KG1 (cell line): Measurements from ENCODE around the gene RAI14.
"Not testable (repeated sequence)": the region's sequence is repeated elsewhere in the genome, so short reads cannot be mapped to it uniquely, and the experiment has no call there.

ENCODE experiments used
- DNase-seq: peaks from one replicate; lab custom pipeline; 2025; lab: John Stamatoyannopoulos, UW

RAI14 gene

DNA sequence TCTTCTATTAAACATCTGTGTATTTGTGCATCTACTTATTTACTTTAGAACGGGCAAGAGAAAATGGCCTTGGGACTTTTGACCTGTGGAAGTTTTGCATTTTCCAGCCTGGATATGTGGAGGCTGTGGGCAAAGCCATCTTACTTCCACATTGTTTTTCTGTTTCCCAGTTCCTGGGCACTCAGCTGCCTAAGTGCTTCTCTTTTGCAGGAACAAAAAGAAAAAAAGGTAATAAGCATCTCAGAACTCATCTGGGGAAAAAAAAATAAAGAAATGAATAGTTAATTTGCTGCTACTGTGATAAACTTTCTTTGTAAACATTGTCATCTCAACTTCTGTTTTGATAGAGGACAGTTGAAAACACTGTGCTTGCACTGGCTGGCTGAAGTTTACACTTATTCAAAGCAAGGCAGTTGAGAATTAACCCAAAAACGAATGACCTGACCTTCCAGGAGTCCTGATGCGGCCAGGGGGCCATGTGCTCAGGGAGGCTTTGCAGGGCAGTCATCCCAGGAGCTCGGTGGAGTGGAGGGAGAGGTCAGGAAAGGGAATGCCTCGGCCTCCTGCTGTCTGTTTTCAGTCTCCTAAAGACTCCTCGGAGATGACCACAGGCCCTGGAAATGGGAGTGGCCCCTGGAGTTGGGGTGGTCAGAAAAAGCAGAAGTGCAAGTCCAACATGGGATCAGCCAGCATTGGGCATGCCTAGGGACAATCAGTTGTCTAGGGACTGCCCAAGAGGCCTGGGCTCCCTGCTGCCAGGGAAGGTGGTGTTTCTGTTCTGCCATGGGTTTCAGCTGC is 75.5 kb downstream of the RAI14 start:
- DNase-seq: no peak

DNA sequence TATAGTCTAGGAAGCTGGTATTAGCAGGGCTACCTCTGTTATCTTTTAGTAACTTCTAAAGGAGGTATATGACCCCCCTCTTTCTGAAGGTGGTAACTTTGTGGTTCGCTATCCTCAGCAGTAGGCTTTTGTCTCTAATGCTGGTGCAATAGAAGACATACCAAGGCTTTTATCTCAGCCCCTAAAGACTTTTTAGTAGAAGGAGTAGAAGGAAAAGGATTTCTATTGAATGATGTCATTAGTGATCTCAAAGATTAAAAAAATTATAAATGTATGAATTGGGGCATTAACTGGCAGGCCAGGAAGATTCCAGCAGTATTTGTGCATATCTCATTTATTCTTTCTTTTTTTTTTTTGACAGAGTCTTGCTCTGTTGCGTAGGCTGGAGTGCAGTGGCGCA is 78.2 kb downstream of the RAI14 start:
- DNase-seq: no peak

DNA sequence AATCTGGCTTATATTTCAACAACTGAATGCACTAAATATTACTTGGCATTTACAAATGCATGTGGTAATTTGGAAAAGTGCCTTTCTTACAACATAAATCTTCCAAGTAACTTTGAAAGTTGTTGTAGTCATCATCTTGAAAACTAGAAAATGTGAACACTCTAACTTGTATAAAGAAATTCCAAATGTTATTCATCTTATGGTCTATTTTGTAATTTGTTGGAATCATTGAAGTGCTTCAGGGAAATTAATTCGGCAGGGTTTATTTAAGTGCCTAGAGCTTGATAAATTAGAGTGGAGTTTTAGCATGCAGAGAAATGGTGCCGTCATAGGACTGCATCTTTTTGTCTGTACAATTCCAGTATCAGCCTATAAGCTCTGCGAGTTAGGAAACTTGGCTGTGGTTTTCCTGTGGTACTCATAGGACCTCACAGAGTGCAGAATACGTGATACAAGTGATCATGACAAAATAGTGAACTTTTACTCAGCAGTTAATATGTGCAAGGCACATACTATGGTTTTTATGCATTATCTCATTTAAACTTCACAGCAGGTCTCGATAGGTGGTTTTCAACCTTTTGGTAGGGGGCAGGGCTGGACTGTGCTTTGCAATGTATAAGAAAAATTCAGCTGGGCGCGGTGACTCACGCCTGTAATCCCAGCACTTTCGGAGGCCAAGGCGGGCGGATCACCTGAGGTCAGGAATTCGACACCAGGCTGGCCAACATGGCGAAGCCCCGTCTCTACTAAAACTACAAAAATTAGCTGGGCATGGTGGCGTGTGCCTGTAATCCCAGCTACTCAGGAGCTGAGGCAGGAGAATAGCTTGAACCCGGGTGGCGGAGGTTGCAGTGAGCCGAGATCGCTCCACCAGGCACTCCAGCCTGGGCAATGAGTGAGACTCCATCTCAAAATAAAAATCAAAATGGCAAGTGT is 79.6 kb downstream of the RAI14 start:
- peak; percentile 3 for DNase-seq

DNA sequence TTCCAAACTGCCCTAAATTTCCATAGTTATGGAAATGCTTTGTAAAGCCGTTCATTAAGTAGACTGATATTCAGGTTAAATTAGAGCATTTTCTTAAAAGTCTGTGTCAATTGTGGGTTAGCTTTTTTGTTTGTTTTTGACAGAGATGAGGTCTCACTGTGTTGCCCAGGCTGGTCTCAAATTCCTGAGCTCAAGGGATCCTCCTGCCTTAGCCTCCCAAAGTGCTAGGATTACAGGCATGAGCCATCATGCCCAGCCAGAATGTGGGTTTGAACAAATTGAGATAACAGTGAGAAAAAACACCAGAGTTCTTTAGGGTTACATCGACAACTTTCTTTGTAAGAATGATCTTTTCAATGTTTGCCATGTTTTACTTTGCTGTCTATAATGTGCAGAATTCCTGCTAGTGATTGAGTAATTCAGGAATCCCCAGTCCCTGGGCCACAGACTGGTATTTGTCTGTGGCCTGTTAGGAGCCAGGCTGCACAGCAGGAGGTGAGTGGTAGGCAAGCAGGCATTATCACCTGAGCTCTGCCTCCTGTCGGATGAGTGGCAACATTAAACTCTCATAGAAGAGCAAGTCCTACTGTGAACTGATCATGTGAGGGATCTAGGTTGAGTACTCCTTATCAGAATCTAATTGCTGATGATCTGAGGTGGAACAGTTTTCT is 80.5 kb downstream of the RAI14 start:
- DNase-seq: no peak

DNA sequence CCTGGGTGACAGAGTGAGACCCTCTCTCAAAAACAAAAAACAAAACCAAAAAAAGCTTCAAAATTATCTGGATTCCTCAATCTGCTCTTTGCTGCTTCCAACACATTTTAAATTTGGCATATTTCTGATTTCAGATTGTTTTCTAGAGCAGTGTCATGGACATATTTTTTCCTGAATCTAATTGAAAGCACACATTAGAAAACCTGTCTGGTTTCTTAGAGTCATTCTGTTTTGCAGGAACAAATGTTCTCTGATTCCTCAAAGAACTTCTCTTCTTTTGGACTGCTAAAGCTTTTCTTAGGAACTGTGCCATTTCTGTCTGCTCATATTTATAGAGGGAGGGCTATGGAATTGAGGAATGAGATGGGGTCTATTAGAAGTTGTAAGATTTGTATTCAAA is 81.6 kb downstream of the RAI14 start:
- DNase-seq: no peak

DNA sequence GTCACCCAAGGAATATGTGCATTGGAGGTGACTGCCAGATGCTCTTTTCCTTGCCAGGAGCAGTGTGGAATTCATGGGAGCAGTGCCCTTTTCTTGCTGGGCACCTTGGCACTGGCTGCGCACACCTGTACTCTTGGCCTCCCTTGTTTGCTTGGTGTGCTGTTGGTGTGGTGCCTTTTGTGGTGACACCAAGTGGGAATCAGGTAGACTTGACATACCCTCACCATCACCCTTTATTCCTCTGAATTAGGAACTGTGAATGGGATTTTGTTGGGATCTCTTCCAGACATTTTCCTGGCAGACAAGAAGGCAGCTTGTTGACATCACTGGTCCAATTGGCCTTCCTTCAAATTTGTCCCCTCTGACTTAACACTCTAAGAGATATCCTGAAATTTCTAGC is 82.3 kb downstream of the RAI14 start:
- no peak for DNase-seq

DNA sequence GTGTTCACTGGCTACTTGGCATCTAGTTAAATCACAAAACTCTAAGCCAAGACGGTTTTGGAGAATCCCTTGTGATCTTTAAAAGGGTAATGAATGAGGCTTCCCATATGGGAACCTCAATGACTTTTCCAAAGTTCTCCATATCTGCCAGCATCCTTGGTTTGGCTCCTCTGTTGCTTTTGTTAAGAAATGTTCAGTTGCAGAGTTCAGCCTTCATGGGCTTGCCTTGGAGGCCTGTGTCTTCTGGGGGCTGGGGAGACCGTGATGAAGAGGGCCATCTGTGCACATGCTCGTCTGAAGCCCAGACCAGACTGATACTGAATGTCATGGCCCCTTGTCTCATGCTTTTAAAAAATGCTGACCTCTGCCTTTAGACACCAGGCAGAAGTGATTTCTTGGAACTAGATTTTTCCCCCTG is 84.3 kb downstream of the RAI14 start:
- DNase-seq: no peak

DNA sequence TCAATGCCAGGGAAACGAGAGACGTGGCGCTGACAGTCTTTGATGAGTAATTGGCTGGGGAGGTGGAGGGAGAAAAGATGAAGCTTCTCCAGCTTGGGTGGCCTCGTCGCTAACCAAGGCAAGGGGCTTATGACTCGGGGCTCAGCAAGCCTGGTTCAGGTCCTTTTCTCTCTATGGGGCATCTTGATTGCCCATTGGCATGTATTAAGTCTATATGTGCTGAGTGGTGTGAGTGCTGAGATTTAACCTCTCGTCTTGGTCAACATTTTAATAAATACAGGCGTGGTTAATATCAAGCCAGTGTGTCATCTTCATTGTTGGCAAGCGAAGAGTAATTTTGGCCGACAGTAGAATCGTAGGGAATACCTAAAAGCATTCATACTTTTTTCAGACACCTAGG is 85.9 kb downstream of the RAI14 start:
- DNase-seq: no peak

DNA sequence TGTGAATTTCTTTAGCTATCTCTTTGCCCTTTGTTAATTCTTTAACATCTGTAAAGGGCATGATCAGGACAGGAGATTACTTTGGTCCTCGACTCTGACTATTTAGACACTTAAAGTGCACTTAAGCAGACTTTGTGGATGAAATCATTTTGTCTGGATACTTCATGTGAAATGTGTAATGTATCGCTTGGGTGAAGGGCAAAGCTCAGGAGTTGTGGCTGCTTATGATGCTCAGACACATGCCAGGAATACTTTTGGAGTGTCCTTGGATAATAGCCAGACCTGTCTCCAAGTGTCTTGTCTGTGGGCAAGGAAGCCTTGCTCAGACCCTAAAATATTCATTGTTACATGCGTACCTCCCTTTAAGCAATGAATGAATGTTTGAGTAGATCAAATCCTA is 87.8 kb downstream of the RAI14 start:
- DNase-seq: no peak

DNA sequence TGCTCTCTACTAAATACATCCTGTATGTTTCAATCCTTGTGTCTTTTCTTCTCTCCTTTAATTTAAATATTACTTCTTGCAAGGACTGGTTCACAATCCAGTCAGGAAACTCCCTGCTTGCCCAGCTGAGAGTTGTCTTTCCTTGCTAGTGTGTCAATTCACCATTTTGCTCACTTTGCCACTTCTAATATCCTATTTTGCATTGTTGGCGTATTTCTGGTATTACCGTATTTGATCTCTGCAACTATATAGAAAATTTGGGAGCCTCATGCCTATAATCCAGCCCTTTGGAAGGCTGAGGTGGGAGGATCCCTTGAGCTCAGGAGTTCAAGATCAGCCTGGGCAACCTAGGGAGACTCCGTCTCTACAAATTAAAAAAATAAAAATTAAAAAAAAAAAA is 92.3 kb downstream of the RAI14 start:
- no peak for DNase-seq

DNA sequence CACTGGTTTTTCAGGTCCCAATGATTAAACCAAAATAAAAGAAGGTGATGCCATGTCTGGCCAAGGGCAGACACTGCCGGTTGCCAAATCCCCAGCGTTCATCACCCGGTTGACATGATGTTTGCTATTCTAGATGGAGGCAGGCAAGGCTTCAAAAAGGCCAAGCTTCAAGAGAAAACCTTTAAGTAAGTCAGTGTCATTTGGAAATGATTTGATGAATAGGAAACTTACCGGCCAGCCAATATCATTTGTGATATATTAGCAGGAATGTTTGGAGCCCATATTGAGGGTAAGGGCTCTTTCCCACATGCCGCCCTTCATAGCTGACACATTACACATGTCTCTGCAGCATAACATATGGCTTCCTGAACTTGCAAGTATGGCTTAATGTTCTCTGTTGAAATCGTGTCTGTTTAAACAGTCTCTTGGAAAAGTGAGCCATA is 93.3 kb downstream of the RAI14 start:
- no peak for DNase-seq

DNA sequence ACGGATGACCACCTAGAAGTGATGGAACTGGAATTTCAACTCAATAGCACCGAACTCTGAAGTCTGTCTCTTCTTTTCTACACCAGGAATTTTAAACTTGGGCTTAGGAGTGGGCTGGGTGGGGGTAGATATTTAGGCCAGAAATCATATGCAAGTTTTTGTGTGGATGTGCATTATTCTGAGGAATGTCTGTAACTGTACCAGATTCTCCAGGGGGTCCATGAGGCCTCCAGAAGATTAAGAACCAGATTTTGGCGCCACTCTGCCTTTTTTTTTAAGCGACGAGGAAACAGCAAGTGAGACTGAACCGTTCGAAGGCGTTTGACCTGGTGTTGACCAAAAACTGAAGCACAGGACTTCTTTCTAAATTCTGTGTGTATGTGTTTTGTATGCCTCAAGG is 94.1 kb downstream of the RAI14 start:
- no peak for DNase-seq

DNA sequence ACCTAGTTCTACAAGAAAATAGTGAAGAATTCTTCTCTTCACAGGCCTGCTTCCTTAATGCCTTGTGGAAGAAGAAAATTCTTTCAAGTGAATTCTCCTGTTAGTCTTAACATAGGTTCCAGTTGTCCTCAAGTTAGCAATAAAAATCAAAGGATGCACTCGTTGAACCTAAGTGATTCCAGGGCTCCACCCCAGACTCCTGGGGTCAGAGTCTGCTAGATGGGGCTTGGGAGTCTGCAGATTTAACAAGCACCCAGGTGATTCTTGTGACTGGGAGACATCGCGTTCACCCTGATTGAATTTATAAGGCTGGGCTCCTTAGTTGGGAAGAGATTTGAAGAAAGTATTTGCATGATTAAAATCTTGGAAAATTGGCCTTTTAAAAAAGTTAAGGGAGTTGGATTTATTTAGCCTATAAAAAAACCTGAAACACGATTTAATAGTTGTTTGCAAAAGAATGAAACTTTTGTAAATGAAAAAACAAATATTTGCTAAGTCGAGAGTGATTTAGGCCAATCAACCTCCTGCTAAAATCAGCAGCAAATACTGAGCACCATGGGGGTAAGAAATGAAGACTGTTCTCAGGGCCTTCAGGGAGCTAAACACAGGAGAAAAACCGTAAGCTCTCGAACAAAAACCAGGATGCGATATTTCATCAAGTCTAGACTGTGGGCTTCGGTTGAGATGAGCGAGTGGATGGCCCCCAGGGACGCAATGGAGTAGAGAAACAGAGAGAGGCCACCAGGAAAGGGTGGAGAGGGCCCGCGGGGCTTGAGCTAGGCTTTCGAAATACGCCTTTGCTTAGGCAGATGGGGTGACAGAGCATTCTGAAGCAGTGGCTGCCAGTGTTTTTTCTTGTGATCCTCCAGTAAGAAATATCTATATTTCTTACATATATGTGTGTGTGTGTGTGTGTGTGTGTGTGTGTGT is 95.9 kb downstream of the RAI14 start:
- DNase-seq: no peak

DNA sequence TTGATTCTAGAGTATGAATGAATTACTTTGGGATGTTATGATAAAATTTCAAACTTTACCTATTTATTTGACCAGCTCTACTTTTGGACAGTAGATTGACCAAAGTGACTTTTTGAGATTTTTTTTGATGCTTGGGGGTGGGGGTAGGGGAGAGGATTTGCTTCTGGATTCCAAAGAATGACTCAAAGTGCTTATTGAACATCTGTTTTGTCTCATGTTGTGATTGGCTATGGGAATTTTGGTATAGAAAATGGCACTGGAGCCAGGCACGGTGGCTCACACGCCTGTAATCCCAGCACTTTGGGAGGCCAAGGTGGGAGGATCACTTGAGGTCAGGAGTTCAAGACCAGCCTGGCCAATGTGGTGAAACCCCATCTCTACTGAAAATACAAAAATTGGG is 97.1 kb downstream of the RAI14 start:
- not testable (repeated sequence) for DNase-seq

DNA sequence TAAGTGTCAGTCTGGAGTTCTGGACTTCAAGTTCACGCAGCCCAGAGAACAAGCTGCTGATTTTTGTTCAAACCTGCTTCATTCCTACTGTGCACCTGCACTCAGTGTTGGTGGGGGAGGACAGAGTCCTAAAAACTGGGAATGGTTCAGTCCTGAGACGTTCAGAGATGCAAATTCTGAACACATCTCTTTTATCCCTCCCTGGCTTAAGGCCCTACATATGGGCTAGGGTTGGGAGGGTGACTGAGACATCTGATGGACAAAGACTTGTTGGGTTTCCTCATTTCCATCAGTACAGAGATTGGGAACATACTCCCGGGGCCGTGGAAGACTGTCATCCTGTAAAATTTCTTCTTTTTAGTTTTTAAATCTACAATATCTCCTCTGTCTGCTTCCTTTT is 99.8 kb downstream of the RAI14 start:
- no peak for DNase-seq

DNA sequence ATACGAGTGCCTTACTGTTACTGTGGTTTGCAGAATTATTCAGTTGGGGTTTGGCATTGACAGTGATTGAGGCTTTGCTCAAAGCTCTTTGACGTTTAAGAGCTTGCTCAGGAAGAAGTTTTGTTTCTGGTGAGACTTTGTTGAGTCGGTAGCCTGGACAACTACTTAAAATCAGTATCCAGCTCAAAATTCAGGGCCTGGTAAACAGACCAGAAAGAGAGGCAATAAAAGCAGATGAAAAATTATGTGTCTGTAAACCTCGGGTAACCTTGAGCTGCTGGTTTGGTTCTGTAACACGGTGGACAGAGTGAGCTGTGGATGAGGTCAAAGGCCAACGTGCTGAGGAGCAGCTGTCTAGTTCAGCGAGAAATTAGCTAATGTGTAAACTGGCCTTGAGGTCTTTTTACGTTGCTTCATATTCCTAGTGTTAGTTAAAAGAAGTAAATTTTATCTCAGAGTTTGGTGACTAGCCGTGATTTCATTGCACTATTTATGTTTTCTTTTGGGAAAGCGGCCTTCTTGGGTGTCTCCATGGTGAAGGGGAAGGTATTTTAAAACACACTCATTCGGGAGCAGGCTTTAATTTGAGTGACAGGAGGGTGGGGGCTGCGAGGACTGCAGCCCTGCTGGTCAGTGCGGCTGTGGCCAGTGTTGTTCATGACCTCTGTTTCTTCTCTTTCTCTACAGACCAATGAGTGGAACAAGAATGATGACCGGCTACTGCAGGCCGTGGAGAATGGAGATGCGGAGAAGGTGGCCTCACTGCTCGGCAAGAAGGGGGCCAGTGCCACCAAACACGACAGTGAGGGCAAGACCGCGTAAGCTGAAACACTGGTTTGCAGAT is 100.9 kb downstream of the RAI14 start:
- no peak for DNase-seq

DNA sequence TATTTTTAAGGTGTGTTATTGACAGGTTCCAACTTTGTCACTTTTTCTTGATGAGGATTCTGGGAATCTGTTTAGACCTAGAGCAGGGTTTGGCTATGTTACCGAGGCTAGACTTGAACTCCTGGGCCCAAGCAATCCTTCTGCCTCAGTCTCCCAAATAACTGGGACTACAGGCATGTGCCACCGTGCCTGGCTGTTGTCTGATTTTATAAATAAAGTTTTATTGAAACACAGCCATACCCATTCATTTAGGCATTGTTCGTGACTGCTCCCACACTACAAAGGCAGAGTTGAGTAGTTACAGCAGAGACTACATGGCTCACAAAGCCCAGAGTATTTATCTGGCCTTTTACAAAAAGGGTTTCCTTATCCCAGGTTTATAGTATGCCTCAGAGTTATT is 102.4 kb downstream of the RAI14 start:
- DNase-seq: no peak

DNA sequence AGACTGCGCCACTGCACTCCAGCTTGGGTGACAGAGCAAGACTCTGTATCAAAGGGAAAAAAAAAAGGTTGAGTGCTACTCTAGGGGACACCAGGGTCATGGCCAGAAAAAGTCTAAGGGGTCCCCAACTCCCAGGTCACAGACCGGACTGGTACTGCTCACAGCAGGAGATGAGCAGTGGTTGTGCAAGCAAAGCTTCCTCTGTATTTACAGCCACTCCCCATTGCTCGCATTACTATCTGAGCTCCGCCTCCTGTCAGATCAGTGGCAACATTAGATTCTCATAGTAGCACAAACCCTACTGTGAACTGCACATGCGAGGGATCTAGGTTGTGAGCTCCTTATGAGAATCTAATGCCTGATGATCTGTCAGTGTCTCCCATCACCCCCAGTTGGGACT is 103.1 kb downstream of the RAI14 start:
- not testable (repeated sequence) for DNase-seq

DNA sequence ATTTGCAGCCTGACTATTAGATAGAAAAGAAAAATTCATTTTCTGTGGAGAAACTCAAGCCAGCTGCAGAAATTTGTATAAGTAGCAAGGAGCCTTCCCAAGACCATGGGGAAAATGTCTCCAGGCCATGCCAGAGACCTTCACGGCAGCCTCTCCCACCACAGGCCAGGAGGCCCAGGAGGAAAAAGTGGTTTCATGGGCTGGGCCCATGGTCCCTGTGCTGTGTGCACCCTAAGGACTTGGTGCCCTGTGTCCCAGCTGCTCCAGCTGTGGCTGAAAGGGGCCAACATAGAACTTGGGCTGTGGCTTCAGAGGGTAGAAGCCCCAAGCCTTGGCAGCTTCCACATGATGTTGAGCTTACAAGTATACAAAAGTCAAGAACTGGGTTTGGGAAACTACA is 109.5 kb downstream of the RAI14 start:
- no peak for DNase-seq

DNA sequence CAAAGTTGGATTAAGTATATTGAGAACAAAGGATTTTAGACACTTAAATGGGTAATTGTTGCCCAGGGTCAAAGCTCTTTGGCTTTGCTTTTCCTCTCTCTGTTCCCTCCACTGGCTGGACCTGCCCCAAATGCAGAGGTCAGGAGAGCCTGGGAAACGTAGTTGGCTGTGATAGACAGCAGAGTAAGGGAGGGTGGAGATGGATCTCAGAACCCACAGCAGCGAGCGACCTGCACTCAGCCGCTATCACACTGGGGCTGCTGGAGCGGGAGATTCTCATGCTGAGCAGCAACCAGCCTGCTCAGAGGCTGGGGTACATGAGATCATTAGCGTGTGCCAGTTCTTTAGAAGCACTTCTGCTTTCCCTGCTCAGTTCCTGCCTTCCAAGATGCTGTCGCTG is 111.1 kb downstream of the RAI14 start:
- DNase-seq: no peak

DNA sequence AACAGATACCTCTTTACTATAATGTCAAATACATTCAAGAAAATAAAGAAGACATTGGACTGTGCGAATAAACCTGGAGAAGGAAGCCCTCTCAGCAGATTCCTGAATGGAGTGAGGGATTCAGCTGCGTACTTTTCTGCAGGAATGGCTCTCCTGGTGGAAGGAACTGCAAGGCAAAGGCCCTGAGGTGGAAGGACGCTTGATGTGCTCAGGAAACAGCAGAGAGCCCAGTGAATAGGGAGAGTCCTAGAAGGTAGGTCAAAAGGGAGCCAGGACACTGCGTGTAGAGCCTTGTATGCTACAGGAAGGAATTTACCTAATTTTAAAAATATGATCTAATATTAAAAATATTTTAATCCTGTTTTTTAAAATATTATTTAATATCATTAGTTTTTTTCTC is 114.4 kb downstream of the RAI14 start:
- no peak for DNase-seq
